Activated naive CD4-positive, alpha-beta T cell treated with anti-CD3 and anti-CD28 coated beads, Interleukin-2, amount 10 ng/mL, durations not matched to agents 7 days and 5 days (primary cell): ENCODE results near the gene UCP3.

Experiments
- CTCF ChIA-PET: fragments of 350-600 bp; sonication (Branson Sonifier 250); formaldehyde crosslinking; loops from one replicate; lab custom pipeline; 2021; ENCODE audit warnings: antibody characterized with exemption; lab: Charles Lee
- DNase-seq: peaks from one replicate; pipeline ENCODE4 v3.0.0-alpha.2; 2020
- H3K27ac Mint-ChIP-seq: one replicate; pipeline ENCODE4 v1.8.0; 2021; ENCODE audit warnings: mild to moderate bottlenecking, moderate library complexity, mixed read lengths
- H3K27me3 Mint-ChIP-seq: one replicate; pipeline ENCODE4 v1.8.0; 2021; ENCODE audit warnings: mild to moderate bottlenecking, mixed read lengths
- H3K36me3 Mint-ChIP-seq: one replicate; pipeline ENCODE4 v1.8.0; 2021; ENCODE audit warnings: mixed read lengths
- H3K4me1 Mint-ChIP-seq: one replicate; pipeline ENCODE4 v1.8.0; 2021; ENCODE audit warnings: mixed read lengths
- H3K4me3 Mint-ChIP-seq: one replicate; pipeline ENCODE4 v1.8.0; 2021; ENCODE audit warnings: mild to moderate bottlenecking, moderate library complexity, mixed read lengths
- H3K9me3 Mint-ChIP-seq: one replicate; pipeline ENCODE4 v1.8.0; 2021; ENCODE audit warnings: mixed read lengths

The UCP3 gene

DNA sequence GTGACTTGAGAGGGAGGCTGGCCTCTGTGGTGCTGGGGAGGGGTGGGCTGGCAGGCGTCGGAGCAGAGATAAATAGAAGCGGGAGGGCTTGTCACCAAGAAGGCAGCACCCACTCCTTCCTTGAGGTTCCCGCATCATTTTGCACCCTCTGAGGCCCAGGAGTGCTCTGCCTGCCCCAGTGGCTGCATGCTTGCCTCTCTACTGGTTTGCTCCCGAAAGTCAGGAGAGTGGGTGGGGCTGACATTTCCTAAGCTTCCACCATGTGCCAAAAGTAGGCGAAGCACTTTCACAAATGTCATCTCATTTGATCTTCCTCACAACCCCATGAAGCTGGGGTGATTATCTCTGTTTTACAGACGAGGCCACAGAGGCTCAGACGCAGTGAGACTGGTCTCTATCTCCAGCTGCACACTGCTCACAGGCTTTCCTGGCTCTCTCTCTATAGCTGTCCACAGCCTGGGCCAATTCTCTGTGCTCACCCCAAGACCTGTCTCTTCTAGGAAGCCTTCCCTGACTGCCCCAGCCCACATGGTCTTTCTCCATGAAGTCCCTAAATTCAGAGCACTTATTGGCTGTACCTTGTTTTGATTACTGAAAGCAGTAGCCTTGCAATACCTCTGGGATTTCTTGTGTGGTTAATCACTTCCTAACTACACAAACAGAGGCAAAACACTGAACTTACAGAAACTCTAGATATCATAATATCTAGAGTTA, 2.6 kb upstream of the UCP3 start:
- H3K4me3 Mint-ChIP-seq, result no peak overlapping the region
- H3K4me1 Mint-ChIP-seq, result peaks cover 72% of the 10 kb centered on the region
- CTCF ChIA-PET, result interaction anchor here (1.5 to 1.7 kb wide), 2 partner anchors 11 to 16 kb away, joined by 4 to 5 read pairs; no protein-coding TSS in a partner anchor
- peaks cover 30% of the 10 kb centered on the region for H3K36me3 Mint-ChIP-seq
- no peaks in the 10 kb centered on the region for H3K9me3 Mint-ChIP-seq
- H3K27ac Mint-ChIP-seq, result peak overlapping the region; percentile 69
- no peaks in the 10 kb centered on the region for H3K27me3 Mint-ChIP-seq
- peak; percentile 50 for DNase-seq

- Mint-ChIP-seq H3K4me1 (peaks cover 78% of the 10 kb centered on the region), H3K27ac (peak overlapping the region; percentile 43), H3K27me3 (no peaks in the 10 kb centered on the region), H3K9me3 (no peaks in the 10 kb centered on the region), H3K36me3 (peaks cover 23% of the 10 kb centered on the region), H3K4me3 (no peak overlapping the region)
- CTCF ChIA-PET, result interaction anchor here (0.5 to 1.7 kb wide), 7 partner anchors 9 to 47 kb away, joined by 3 to 5 read pairs (median 4); no protein-coding TSS in a partner anchor
- no peak for DNase-seq
Observed at GRCh38 chr11:74010306-74011300, 1.7 kb upstream of the UCP3 start.

DNA sequence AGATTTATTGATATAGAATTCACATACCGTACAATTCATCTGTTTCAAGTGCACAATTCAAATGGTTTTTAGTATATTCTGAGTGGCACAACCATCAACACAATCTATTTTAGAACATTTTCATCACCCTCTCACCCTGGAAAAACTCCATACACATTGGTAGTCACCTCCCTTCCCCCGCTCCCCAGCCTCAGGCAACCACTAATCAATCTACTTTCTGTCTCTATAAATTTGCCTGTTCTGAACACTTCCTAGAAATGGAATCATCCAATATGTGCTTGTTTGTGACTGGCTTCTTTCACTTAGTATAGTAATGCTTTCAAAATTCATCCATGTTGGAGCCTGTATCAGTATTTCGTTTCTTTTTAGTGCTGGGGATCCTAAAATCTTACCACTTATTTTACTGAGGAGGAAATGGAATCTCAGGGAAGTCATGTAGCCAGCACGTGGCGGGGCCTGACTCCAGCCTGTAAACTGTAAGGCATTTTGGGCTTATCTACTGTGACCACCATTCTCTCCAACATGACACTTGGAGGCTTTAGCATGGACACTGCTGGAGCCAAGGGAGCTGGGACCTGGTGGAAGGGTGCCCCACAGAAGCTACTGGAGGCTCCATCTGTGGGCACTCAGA, 905 bp upstream of the UCP3 start:
- Mint-ChIP-seq H3K27ac (no peak overlapping the region), H3K4me3 (no peak overlapping the region), H3K36me3 (peaks cover 26% of the 10 kb centered on the region), H3K9me3 (no peaks in the 10 kb centered on the region), H3K27me3 (no peaks in the 10 kb centered on the region), H3K4me1 (peaks cover 78% of the 10 kb centered on the region)
- CTCF ChIA-PET, result interaction anchor here (0.5 to 1.3 kb wide), 4 partner anchors 10 to 21 kb away, joined by 3 to 5 read pairs (median 4); no protein-coding TSS in a partner anchor
- DNase-seq, result no peak

DNA sequence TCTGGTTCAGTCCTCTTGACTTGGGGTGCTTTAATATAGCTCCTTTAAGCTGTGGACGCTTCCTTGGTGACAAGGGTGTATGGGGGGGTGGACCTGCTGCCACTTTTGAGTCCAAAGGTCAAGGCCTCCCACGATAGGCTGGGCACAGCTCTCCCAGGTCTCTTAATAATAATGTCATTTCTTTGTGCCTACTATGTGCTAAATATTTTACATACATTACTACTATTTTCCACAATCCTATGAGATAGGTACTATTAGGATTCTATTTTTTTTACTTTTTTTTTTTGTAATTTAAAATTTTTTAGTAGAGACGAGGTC, 304 bp upstream of the UCP3 start:
- Mint-ChIP-seq H3K9me3 (no peaks in the 10 kb centered on the region), H3K27me3 (no peaks in the 10 kb centered on the region), H3K27ac (no peak overlapping the region), H3K4me1 (peaks cover 78% of the 10 kb centered on the region), H3K4me3 (no peak overlapping the region), H3K36me3 (peaks cover 27% of the 10 kb centered on the region)
- no peak for DNase-seq
- CTCF ChIA-PET, result no interaction called here

- H3K9me3 Mint-ChIP-seq, result no peaks in the 10 kb centered on the region
- no peak overlapping the region for H3K27ac Mint-ChIP-seq
- no peak overlapping the region for H3K4me3 Mint-ChIP-seq
- H3K4me1 Mint-ChIP-seq, result peaks cover 85% of the 10 kb centered on the region
- no peaks in the 10 kb centered on the region for H3K27me3 Mint-ChIP-seq
- CTCF ChIA-PET, result no interaction called here
- peaks cover 34% of the 10 kb centered on the region for H3K36me3 Mint-ChIP-seq
- no peak for DNase-seq
Observed at GRCh38 chr11:74007691-74008372, 1.1 kb downstream of the UCP3 start.

DNA sequence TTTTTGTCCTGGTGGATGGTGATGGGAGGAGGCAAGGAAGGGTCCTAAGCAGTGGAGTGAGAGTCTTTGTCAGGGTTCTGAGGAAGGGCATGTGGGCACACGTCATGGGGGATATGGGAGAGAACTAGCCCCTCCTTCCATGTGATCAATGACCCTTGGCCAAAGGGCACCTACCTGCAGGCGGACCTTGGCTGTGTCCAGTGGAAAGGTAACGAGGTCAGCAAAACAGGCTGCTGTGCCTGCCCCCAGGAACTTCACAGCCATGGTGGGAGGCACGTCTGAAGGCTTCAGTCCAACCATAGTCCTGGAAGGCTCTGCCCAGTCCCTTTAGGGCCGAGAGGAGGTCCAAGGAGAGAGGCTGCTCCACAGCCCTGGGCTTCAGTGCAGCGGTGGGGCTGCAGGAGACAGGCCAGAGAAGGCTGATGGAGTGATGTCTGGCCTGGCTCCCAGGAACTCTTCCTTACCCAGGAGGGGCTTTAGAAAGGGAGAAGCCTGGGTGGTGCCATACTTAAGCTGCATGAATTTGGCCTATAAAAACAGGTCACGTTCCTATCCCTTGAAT, 2.1 kb downstream of the UCP3 start:
- H3K4me1 Mint-ChIP-seq, result peaks cover 76% of the 10 kb centered on the region

GRCh38 chr11:74005721-74006517, 3.0 kb downstream of the UCP3 start:
- CTCF ChIA-PET, result interaction anchor here (1.0 to 1.8 kb wide), 7 partner anchors 9 to 36 kb away, joined by 3 to 9 read pairs (median 4); no protein-coding TSS in a partner anchor
- H3K4me1 Mint-ChIP-seq, result peaks cover 67% of the 10 kb centered on the region
- no peak overlapping the region for H3K4me3 Mint-ChIP-seq

More for the DNA sequence above, 2.1 kb downstream of the UCP3 start:
- no peaks in the 10 kb centered on the region for H3K9me3 Mint-ChIP-seq
- peaks cover 32% of the 10 kb centered on the region for H3K36me3 Mint-ChIP-seq
- H3K4me3 Mint-ChIP-seq, result no peak overlapping the region
- no peak for DNase-seq
- CTCF ChIA-PET, result no interaction called here
- no peaks in the 10 kb centered on the region for H3K27me3 Mint-ChIP-seq
- no peak overlapping the region for H3K27ac Mint-ChIP-seq

GRCh38 chr11:74004759-74005615, 3.9 kb downstream of the UCP3 start:
- Mint-ChIP-seq H3K4me1 (peaks cover 60% of the 10 kb centered on the region), H3K9me3 (no peaks in the 10 kb centered on the region), H3K4me3 (peak overlapping the region; percentile 68), H3K27ac (peak overlapping the region; percentile 94), H3K27me3 (no peaks in the 10 kb centered on the region), H3K36me3 (peaks cover 23% of the 10 kb centered on the region)
- CTCF ChIA-PET, result interaction anchor here (0.6 to 1.8 kb wide), 10 partner anchors 9 to 166 kb away, joined by 3 to 9 read pairs (median 4); partner anchors contain the start of genes C2CD3 and PPME1
- DNase-seq, result peak; percentile 93

More at GRCh38 chr11:74005721-74006517, 3.0 kb downstream of the UCP3 start:
- Mint-ChIP-seq H3K27ac (peak overlapping the region; percentile 94), H3K9me3 (no peaks in the 10 kb centered on the region), H3K36me3 (peaks cover 27% of the 10 kb centered on the region), H3K27me3 (no peaks in the 10 kb centered on the region)
- no peak for DNase-seq

DNA sequence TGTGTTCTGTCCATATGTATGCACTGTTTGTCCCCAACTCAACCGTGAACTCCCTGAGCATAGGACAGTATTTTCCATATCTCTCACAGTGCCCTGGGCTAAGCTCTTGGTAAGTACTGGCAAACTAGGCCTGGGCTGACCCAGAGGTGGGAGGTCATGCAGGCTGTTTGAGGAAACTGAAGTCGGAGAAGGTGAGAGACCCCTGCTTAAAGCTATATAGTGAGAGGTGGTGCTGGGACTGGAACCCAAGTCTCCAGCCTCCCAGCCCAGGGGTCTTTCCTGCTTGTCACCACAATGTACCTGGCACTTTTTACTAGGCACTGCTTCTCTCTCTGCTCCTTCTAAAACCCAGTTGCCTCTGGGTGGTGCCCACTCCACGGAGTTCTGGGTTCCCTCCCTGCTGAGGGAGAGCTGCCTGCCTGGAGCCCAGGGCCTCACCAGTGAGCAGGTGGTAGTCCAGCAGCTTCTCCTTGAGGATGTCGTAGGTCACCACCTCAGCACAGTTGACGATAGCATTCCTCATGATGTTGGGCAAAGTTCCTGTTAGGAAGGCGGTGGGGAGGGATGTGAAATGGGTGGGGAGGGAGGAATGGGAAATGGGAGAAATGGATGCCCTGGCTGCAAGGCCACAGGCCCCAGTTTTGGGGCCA, 4.7 kb downstream of the UCP3 start:
- H3K4me1 Mint-ChIP-seq, result peaks cover 61% of the 10 kb centered on the region
- H3K36me3 Mint-ChIP-seq, result peaks cover 25% of the 10 kb centered on the region
- H3K27me3 Mint-ChIP-seq, result no peaks in the 10 kb centered on the region
- H3K4me3 Mint-ChIP-seq, result no peak overlapping the region
- no peaks in the 10 kb centered on the region for H3K9me3 Mint-ChIP-seq
- H3K27ac Mint-ChIP-seq, result peak overlapping the region; percentile 77
- CTCF ChIA-PET, result interaction anchor here (1.0 to 1.8 kb wide), 5 partner anchors 11 to 167 kb away, joined by 3 to 7 read pairs (median 3); partner anchors contain the start of genes C2CD3 and PPME1
- no peak for DNase-seq

DNA sequence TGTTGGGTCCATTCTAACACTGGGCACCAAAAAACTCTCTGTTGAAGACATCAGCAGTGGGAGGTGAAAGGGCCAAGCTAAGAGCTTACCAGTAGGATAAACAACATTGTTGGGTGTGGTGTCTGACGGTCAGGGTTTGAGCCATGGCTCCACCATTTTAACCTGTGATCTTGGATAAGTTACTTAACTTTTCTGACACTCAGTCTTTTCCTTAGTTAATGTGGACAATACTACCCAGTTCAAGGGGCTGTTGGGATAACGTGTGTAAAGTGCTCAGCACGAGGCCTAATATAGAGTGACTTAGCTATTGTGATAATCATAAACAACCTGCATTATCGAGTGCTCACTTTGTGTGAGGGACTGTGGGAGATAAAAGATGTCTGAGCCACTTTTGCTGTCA, 6.1 kb downstream of the UCP3 start:
- CTCF ChIA-PET, result interaction anchor here (1.2 kb wide), 1 partner anchor 22 kb away, joined by 3 read pairs; no protein-coding TSS in a partner anchor
- H3K27ac Mint-ChIP-seq, result no peak overlapping the region

GRCh38 chr11:74001822-74002286, 7.0 kb downstream of the UCP3 start:
- DNase-seq, result no peak
- Mint-ChIP-seq H3K9me3 (no peaks in the 10 kb centered on the region), H3K4me3 (no peak overlapping the region), H3K27ac (no peak overlapping the region), H3K27me3 (no peaks in the 10 kb centered on the region), H3K4me1 (peaks cover 62% of the 10 kb centered on the region), H3K36me3 (peaks cover 25% of the 10 kb centered on the region)
- CTCF ChIA-PET, result interaction anchor here (1.4 kb wide), 1 partner anchor 38 kb away, joined by 4 read pairs; no protein-coding TSS in a partner anchor

More for the DNA sequence above, 6.1 kb downstream of the UCP3 start:
- H3K9me3 Mint-ChIP-seq, result no peaks in the 10 kb centered on the region
- no peak overlapping the region for H3K4me3 Mint-ChIP-seq
- H3K4me1 Mint-ChIP-seq, result peaks cover 54% of the 10 kb centered on the region
- no peaks in the 10 kb centered on the region for H3K27me3 Mint-ChIP-seq
- no peak for DNase-seq
- H3K36me3 Mint-ChIP-seq, result peaks cover 25% of the 10 kb centered on the region
